ENCODE results near the gene CBLL2. TPM values are rescaled to one million over a fixed set of nuclear protein-coding genes. Genes with fewer than 3 reads are reported as not detected.
A peak's percentile ranks its signal among the peaks of the same experiment; 100 is the strongest.

Gene CBLL2
- total RNA-seq, 1 experiment from 2014 or later: not detected

GRCh38 chrX:22313766-22314165, 41.1 kb downstream of the CBLL2 start:
- Histone ChIP-seq H3K23ac (ENCODE audit: insufficient read length, low read depth, low read length) (no peak overlapping the region), H3K79me1 (ENCODE audit: insufficient read depth, low read depth, low read length, poor library complexity, severe bottlenecking) (no peaks in the 10 kb centered on the region), H2BK15ac (ENCODE audit: low read depth, low read length) (no peak overlapping the region), H4K20me1 (ENCODE audit: control insufficient read depth, insufficient read depth, insufficient read length) (no peaks in the 10 kb centered on the region), H2BK120ac (ENCODE audit: low read depth, low read length, poor library complexity, severe bottlenecking) (no peak overlapping the region), H4K91ac (ENCODE audit: insufficient read length, low read depth, low read length) (no peak overlapping the region), H2BK12ac (ENCODE audit: insufficient read length, low read depth, low read length) (no peak overlapping the region), H2BK5ac (ENCODE audit: insufficient read length, low read length) (no peak overlapping the region), H3T11ph (ENCODE audit: low read length) (no peak overlapping the region), H3K4me1 (ENCODE audit: insufficient read depth, low read length) (peaks cover 5% of the 10 kb centered on the region; the same call in 1 of the 2 replicates), H3K14ac (ENCODE audit: insufficient read depth, low read length) (no peak overlapping the region; the same call in 1 of the 2 replicates), H3K9me3 (ENCODE audit: control insufficient read depth, low read depth, low read length) (no peaks in the 10 kb centered on the region), H3K27me3 (ENCODE audit: insufficient read depth, low read length) (no peaks in the 10 kb centered on the region), H3K4me2 (ENCODE audit: insufficient read depth, insufficient read length, low read length) (peak overlapping the region; percentile 47), H3K9ac (ENCODE audit: extremely low read depth, insufficient read length, low read length) (no peak overlapping the region), H2AK5ac (ENCODE audit: insufficient read length, low read length) (no peak overlapping the region), H3K27ac (ENCODE audit: insufficient read length, low read depth, low read length) (peak overlapping the region; percentile 50), H3K79me2 (ENCODE audit: insufficient read depth, low read length) (no peaks in the 10 kb centered on the region), H3K18ac (ENCODE audit: insufficient read length, low read depth, low read length) (no peak overlapping the region), H4K5ac (ENCODE audit: insufficient read length, low read depth, low read length) (no peak overlapping the region), H2BK20ac (ENCODE audit: low read depth, low read length, poor library complexity, severe bottlenecking) (no peak overlapping the region), H3K56ac (ENCODE audit: insufficient read length, low read depth, low read length) (no peak overlapping the region), H3K4ac (ENCODE audit: low read depth, low read length) (no peak overlapping the region), H2AFZ (ENCODE audit: low read length) (no peak overlapping the region), H4K8ac (replicated peaks; ENCODE audit: insufficient read length, low read depth, low read length) (no peak overlapping the region), H3K23me2 (ENCODE audit: insufficient read length, low read depth, low read length, poor library complexity, severe bottlenecking) (no peaks in the 10 kb centered on the region)
- Mint-ChIP-seq H3K4me1 (peaks cover 20 to 21% of the 10 kb centered on the region in 2 experiments), H3K9me3 (peaks cover 3 to 18% of the 10 kb centered on the region in 2 experiments; a peak in 4 of 5 replicates), H3K27me3 (ENCODE audit: low read depth) (no peaks in the 10 kb centered on the region), H3K27ac (peak overlapping the region; percentile 17 to 28 (median 27); a peak in 4 of 7 replicates), H3K4me3 (peak overlapping the region in 1 of 2 experiments; percentile 6; a peak in 1 of 5 replicates), H3K36me3 (ENCODE audit: insufficient read depth in 1 of 3, low read depth in 3 of 3) (no peaks in the 10 kb centered on the region)
- no CpG with 5 or more reads among the region's 3 CpGs for WGBS (ENCODE audit: extremely low coverage, insufficient read length, low lambda C conversion rate)
- TF ChIP-seq CTCF (conservative IDR thresholded peaks at IDR 0.05): no peak
- no peak for DNase-seq

All from H9 (cell line).